GM21515 (cell line): ENCODE measurements around the gene CANT1.

Experiments
- ATAC-seq: cut with Tn5 transposase; IDR thresholded peaks from one replicate; pipeline ENCODE4 v1.9.1; 2021; ENCODE audit not compliant: unreplicated experiment

Gene CANT1

GRCh38 chr17:79009397-79010303 lies at the start of gene CANT1:
Gene CANT1 (minus strand): TSS chr17:79009764. CDS start chr17:78997622, 12,142 bp downstream.
- ATAC-seq, result peak; percentile 86

- no peak for ATAC-seq
Measured at GRCh38 chr17:79057737-79058385, 48.3 kb upstream of the CANT1 start.

GRCh38 chr17:79055197-79055596 lies 45.6 kb upstream of the CANT1 start:
- no peak for ATAC-seq

- no peak for ATAC-seq
Measured at GRCh38 chr17:79054200-79054960, 44.8 kb upstream of the CANT1 start.

GRCh38 chr17:79053251-79053925 lies 43.8 kb upstream of the CANT1 start:
- no peak for ATAC-seq

GRCh38 chr17:79052131-79052530 lies 42.6 kb upstream of the CANT1 start:
- no peak for ATAC-seq

GRCh38 chr17:79051306-79051705 lies 41.7 kb upstream of the CANT1 start:
- no peak for ATAC-seq

GRCh38 chr17:79050551-79050950 lies 41.0 kb upstream of the CANT1 start:
- ATAC-seq, result no peak

- no peak for ATAC-seq
Measured at GRCh38 chr17:79049821-79050220, 40.3 kb upstream of the CANT1 start.

GRCh38 chr17:79048826-79049755 lies 39.5 kb upstream of the CANT1 start:
- ATAC-seq, result no peak

GRCh38 chr17:79047923-79048825 lies 38.6 kb upstream of the CANT1 start:
- ATAC-seq, result no peak

GRCh38 chr17:79047291-79047920 lies 37.8 kb upstream of the CANT1 start:
- no peak for ATAC-seq

- no peak for ATAC-seq
Measured at GRCh38 chr17:79046916-79047280, 37.3 kb upstream of the CANT1 start.

GRCh38 chr17:79046197-79046915 lies 36.8 kb upstream of the CANT1 start:
- ATAC-seq, result no peak

- no peak for ATAC-seq
Measured at GRCh38 chr17:79045842-79046196, 36.3 kb upstream of the CANT1 start.

- ATAC-seq, result no peak
Measured at GRCh38 chr17:79045001-79045729, 35.6 kb upstream of the CANT1 start.

GRCh38 chr17:79044462-79044861 lies 34.9 kb upstream of the CANT1 start:
- ATAC-seq, result no peak
